Thoracic aorta endothelial cell (primary cell): ENCODE data around the gene LIPK. TPM values are rescaled to one million over a fixed set of nuclear protein-coding genes. Genes with fewer than 3 reads are reported as not detected.

Experiments
- total RNA-seq: library from RNA; depleted of rRNA; stranded (reverse); fragments of >200 nt; gene quantifications from 2 replicates; pipeline ENCODE4 v1.2.3, GENCODE V29; 2012

Gene LIPK, protein sequence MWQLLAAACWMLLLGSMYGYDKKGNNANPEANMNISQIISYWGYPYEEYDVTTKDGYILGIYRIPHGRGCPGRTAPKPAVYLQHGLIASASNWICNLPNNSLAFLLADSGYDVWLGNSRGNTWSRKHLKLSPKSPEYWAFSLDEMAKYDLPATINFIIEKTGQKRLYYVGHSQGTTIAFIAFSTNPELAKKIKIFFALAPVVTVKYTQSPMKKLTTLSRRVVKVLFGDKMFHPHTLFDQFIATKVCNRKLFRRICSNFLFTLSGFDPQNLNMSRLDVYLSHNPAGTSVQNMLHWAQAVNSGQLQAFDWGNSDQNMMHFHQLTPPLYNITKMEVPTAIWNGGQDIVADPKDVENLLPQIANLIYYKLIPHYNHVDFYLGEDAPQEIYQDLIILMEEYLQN
- not detected in 2 replicates for total RNA-seq

DNA sequence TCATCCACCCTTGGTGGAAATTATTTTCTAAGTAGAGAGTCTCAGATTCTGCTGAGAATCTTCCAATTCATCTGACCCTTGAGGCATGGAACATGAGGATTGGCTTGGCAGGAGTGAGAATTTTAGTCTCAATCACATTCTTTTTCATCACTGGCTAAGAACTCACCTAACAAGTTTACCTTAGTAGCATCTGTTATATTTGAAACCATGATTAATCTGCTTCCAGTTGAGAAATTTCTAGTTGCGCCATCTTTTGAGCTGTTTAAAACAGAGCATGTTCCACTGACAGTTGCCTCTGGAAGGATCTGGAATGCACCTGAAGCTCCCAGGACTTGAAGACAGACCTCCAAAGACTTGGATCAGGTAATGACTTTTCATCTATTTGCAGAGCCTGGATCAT, at the start of gene LIPK:
LIPK (plus strand) TSS at position 292 of the 400 bp plus-strand sequence. CDS start 18,295 bp downstream, outside the sequence.

GRCh38 chr10:88664142-88664541, 41.9 kb upstream of the LIPK start, which contains the start of gene LIPF:
LIPF (plus strand) TSS chr10:88664442; CDS start chr10:88667298, 2,856 bp downstream.

GRCh38 chr10:88759366-88760101, 53.5 kb downstream of the LIPK start, which contains the start of gene LIPN:
LIPN (plus strand) TSS chr10:88760020; CDS start chr10:88761406, 1,386 bp downstream.

Other genes starting within 250 kb of the LIPK start
- 3.2 and 5.7 TPM in 2 replicates for gene RNLS, start 122.9 kb upstream of the LIPK start, total RNA-seq
- gene LIPJ, start 119.5 kb upstream of the LIPK start, total RNA-seq = 0.07 TPM in 1 of 2 replicates, not detected in the other
- gene LIPF, start 41.8 kb upstream of the LIPK start, total RNA-seq = not detected in 2 replicates
- gene LIPN, start 53.8 kb downstream of the LIPK start, total RNA-seq = not detected in 2 replicates
- not detected in 2 replicates for gene LIPM, start 96.5 kb downstream of the LIPK start, total RNA-seq
- gene ANKRD22, start 145.6 kb downstream of the LIPK start, total RNA-seq = not detected in 2 replicates
- 1.9 and 6.5 TPM in 2 replicates for gene STAMBPL1, start 174.0 kb downstream of the LIPK start, total RNA-seq
- gene ACTA2, start 246.5 kb downstream of the LIPK start, total RNA-seq = 26.8 and 29.8 TPM in 2 replicates